Right renal pelvis (tissue), 4 donors: ENCODE data around the gene WDFY3. TPM values are rescaled to one million over a fixed set of nuclear protein-coding genes. Genes with fewer than 3 reads are reported as not detected.

Experiments
- DNase-seq, 4 donors: peaks; one replicate each; pipeline ENCODE4 v3.0.0-alpha.2; 2013; ENCODE audit warnings: low read depth in 4 of 4, low spot score in 3 of 4, missing footprints in 1 of 4
- polyA plus RNA-seq, 4 donors: library from polyadenylated mRNA; unstranded; fragments of 120-200 nt; gene quantifications; one replicate each; pipeline ENCODE4 v1.2.1, GENCODE V29; 2013; ENCODE audit not compliant: insufficient read length in 4 of 4

WDFY3 gene
- polyA plus RNA-seq, 4 donors: 46.3 to 53.4 (median 48.4) TPM

DNA sequence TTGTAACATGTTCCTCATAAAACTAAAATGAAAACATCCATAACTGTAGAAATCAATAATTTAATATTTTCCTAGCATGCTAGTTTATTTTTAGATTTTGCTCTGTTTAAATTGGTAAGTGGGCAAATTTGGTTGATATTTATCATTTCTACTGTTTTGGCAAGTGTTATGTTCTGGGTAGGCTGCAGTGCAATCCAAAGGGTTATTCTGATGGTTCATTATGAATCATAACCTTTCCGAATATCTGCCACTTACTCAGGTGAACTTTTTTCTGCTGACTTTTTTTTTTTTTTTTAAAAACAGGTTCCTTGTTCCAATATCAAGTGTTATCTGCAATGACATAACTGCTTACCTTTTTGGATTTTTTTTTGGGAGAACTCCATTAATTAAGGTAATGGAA lies 331.5 kb downstream of the WDFY3 start:
- DNase-seq: no peak

DNA sequence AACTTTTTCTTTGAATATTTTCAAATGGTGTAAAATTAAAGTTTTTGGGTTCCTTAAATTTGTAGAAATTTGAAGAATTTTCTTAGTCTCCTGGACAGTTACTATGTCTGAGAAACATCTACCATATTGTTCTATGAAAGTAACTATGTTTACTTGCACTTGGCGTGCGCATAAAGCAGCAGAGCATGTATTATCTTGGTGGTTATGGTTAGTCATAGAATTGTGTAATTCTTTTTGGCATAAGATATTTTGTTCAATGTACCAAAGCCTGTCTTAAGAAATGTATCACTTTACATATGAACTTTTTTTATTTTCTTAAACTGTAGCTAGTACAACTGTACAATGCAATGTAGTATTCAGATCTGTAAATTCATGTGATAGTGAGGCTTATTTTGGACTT lies 334.4 kb downstream of the WDFY3 start:
- DNase-seq: no peak

DNA sequence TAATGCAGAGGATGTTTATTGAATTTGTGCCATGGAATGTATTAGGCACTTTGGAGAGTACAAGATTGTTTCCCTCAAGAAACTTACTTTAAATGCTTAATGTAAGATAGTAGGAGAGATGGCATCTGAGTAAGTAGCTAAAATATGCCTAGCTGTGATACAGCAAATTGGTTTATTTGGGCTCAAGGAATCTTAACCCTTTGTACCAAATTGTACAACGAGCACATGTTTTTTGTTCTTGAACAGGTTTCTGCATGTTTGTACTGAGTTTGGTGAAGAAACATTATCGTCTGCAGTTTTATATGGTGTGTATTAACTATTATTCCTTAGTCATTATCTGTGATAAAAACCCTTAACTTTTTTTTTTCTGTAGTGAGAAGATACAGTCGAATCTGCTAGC lies 334.9 kb downstream of the WDFY3 start:
- DNase-seq: no peak

DNA sequence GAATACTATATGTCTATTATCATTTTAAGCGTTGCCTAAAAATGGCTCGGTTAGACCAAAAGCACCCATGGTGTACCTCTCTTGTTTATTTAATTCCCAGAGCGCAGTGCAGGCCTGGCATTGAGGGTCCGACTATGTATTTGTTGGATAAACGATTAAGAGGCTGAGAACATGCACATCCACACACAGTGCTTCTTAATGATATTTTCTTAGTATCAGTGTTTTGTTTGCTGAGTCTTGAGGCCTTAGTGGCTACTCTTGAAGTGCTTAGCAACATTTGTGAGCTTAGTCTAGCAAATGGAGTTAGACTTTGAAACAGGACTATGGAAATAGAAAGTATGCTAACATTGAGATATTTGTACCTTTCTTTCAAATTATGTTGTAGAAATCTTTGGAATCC lies 339.8 kb downstream of the WDFY3 start:
- no peak for DNase-seq

DNA sequence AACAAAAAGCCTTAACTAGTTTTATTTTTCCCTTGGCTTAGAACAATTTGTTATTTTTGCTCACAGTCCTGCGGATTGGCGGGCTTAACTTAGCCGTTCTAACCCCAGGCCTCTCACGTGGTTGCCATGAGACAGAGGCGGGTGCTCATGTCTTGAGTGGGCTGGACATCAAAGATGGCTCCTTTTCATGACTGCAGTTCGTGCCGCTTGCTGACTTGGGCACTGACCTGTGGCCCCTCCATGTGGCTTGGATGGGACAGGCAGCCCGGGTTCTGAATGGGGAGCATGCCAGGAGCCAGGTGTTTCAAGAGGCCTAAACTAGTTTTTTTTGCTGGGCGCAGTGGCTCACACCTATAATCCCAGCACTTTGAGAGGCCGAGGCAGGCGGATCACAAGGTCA lies 342.8 kb downstream of the WDFY3 start:
- DNase-seq: no peak

DNA sequence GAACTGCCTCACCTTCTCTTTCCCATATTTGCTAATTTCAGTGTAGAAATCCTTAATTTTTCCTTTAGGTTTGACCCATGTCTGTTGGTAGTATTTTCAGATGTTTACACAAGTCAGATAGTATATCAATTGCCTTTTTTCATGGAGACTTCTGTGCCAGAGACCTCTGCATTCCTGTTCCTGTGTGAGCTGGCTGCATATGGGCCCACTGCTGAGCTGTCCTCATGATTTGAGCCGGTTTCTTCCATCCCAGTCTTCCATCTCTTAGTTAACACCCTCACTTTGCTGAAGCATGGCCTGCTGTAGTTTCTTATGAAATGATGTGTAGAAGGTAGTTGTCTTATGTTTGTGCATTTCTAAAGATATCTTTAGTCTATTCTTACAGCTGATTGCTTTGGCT lies 343.5 kb downstream of the WDFY3 start:
- no peak for DNase-seq
